Hepatic stellate cell (primary cell): Measurements from ENCODE around the gene THOC6.
A peak's percentile ranks its signal among the peaks of the same experiment; 100 is the strongest.

ENCODE experiments used
- DNase-seq: peaks from one replicate; pipeline ENCODE4 v3.0.0; 2011; ENCODE audit warnings: low spot score

The THOC6 gene

DNA sequence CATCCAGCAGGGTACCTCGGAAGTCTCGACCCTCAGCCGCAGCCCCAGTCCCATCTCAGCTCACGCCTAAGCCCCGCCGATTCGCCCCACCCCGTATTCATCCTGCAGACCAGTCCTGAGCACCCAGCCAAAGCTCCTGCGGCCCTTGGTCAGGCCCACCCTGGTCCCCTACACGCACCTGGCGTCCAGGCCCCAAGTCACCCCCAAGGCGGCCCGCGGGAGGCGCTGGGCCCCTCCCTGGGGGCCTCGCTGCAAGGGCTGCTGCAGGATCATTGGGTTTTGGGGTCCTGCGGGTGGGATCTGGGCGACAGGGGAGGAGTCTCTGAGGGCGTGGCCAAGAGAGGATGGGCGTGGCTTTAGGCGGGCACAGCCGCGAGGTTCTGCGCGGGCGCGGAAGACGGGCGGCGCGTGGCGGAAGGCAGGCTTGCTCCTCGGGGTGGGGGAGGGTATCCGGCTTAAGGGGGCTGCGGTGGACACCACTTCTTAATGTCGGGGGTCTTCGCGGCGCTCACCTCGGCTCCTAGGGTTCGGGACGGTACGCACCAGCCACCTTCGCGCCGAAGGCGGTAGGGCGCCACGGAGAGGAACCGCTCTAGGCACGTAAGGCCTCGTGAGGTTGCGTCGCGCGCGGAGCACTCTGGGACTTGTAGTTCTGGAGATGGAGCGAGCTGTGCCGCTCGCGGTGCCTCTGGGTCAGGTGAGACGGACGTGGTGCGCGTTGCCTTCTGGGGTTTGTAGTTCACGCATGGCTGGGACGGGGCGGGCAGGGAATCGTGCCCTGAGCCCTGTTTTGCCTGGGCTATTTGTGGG lies at the start of gene THOC6, which contains the start of gene HCFC1R1:
Gene THOC6 (plus strand): TSS at position 367 of the 810 bp plus-strand sequence. CDS start 292 bp downstream, at position 659.
Gene HCFC1R1 (minus strand): TSS at position 274 of the 810 bp plus-strand sequence. CDS start 1 bp downstream, at position 273.
- peak; percentile 91 for DNase-seq

DNA sequence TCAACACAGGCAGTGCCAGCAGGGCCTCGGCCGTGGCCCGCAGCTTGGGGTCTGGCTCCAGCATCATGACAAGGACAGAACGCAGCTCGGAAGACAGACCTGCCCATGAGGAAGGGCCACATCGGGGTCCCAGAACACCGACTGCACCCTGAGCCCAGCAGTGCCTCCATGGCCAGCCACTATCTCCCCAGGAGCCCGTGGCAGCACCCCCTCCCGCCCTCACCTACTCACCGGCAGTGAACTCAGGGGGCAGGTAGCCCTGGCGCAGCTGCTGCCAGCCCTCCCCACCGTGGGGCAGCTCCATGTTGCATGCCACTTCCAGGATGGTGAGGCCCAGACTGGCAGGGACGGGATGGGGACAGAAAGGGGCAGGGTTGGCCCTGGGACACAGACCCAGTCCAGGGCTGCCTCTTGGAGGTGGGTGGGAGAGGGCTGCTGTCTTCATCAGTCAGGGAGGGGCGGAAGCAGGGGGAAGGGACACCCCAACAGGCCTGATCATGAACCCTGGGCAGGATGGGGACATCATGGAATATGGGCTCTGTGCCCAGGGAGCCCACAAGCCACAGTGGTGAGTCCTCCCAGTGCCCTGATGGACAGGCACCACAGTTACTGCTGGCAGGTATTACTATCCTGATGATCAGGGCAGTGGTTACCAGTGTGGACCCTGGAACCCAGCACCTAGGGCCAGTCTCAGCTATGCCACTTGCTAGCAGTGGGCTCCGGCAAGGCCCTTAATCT lies 49.3 kb upstream of the THOC6 start:
- no peak for DNase-seq

DNA sequence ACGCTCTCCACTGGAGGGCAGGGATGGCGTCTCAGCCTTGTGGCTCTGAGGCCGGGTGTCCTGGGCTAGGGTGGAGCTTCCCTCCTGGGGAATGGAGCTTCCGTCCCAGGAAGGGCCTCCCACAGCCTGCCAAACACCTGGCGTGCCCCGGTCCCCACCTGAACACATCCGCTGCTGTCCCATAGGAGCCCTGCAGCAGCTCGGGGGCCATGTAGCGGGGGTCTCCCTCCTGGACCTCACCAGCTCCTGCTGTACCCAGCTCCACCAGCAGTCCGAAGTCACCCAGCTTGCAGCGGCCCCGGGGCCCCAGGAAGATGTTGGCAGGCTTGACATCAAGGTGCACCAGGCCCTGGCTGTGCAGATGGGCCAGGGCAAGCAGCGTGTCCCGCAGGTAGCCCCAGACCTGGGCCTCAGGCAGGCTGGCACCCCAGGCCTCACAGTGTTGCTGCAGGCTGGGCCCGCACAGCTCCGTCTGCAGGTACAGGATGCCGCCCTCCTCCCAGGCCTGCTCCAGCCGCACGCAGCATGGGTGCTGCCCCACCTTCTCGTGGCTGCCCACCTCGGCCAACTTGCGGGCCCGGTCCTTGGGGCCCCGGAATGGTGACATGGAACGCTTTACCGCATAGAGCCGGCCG lies 48.6 kb upstream of the THOC6 start:
- DNase-seq = no peak

GRCh38 chr16:2976201-2976600 lies 47.6 kb upstream of the THOC6 start:
- DNase-seq = no peak

DNA sequence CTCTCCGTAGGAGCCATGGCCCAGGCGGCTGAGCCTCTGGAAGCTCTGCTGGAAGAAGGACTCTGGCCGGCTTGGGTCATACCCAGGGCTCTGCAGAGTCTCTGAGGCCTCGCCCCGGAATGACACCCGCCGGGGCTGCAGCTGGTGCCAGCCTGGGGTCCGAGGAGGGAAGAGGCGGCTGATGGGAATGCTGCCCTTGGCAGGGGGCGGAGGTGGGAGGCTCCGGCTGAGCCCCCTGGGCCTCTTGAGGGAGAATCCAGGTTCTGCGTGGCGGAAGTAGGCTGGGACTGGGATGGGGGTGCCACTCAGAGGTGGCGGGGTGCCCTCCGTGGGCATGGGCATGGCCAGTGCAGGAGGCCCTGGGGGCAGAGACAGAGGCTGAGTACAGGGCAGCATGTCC lies 47.2 kb upstream of the THOC6 start:
- no peak for DNase-seq

- no peak for DNase-seq
Observed at GRCh38 chr16:2977440-2977839, 46.4 kb upstream of the THOC6 start.

DNA sequence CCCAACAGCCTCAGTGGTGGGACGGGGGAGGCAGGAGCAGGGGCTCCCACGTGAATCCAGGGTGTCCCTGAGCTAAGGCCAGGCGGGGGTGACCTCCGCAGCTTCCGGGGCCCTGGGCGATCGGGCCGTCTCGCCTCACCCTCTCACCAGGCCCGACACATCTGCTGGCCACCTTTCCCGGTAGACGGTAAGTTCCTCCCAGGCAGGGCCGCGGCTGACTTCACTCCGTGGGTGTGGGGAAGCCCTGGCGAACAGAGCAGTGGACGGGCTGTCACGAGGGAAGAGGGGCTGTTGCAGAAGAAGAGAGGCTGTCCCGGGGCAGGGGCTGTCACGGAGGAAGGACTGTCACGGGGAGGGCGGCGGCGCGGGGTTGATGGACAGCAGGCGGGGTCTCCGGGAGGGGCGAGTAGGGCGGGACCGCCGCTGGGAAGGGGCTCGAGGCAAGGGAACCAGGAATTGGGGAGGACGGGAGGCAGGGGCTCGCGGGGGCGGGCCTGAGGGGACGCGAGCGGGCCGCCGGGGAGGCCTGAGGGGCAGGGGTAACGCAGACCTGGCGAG lies 44.1 kb upstream of the THOC6 start:
- no peak for DNase-seq

GRCh38 chr16:2980227-2981176 lies 43.3 kb upstream of the THOC6 start, which contains the start of gene PKMYT1:
Gene PKMYT1 (minus strand): TSS chr16:2980446. CDS start chr16:2979657, 789 bp downstream.
- peak; percentile 100 for DNase-seq

DNA sequence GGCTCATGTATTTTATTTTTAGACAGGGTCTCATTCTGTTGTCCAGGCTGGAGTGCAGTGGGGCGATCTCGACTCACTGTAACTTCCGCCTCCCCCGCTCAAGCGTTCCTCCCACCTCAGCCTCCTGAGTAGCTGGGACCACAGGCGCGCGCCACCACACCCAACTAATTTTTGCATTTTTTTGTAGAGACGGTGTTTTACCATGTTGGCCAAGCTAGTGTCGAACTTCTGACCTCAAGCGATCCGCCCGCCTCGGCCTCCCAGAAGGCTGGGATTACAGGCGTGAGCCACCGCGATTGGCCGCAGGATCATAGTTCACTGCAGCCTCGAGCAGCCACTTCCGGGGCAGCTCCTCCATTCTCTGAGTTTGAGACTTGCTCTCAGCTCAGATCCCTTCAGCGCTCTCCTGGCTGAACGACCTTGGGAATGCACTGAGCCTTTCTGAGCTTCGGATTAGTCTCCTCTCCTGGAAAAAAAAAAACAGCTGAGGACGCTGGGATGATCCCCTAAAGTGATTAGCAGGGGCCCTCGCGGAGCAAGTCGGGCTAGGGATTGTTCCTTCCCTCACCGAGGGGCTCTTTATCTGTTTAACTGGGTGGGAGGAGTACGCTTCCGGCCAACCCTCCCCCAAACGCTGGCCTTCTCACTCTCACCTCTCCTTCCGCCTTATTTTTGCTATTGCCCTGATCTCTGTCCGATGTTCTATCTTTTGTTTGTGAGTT lies 42.5 kb upstream of the THOC6 start:
- DNase-seq = no peak

DNA sequence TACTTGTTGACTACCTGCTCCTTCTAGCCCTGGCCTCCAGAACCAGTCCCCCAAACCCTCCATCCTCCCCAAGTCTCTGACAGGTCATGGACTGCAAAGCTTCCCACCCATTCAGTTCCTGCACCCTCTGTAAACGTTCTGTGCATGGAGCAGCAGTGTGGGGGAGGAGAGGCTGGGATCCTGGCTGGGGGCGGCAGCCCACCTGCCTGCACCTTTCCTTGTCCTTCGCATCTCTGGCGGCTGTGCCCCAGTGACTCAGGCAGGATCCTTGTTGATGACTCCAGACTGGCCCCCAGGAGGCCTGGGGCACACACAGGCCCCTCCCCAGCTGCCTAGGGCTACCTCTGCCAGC lies 42.0 kb upstream of the THOC6 start:
- DNase-seq = no peak

- DNase-seq = no peak
Observed at GRCh38 chr16:2982402-2982801, 41.4 kb upstream of the THOC6 start.

- DNase-seq = peak; percentile 97
Observed at GRCh38 chr16:2983706-2984136, 40.1 kb upstream of the THOC6 start.

- DNase-seq = no peak
Observed at GRCh38 chr16:2985462-2985861, 38.4 kb upstream of the THOC6 start.

GRCh38 chr16:2985893-2986355 lies 37.9 kb upstream of the THOC6 start:
- DNase-seq = no peak

DNA sequence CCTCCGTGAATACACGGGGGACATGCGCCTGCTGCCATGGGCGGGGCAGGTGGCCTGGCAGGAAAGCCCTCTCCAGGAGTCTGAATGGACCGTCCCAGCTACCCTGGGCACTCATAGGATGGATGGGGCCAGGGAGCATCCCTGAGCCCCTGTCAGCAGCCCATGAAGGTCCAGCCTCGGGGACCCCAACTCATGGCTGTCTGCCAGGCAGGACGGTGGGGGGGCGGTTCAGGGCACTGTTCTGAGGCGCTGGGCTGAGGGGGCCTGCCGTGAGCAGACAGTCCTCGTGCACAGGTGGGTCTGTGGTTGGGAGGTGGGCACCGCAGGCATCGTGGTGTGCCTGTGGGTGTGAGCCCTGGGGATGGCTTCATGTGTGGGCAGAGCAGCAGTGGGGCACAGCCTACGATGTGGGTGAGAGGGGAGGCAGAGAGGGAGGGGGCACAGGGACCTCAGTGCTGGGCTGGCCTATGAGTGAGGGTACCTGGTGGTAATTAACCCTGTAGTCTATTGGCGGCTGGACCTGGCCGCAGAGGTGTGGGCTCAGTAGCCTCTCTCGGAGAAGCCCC lies 37.1 kb upstream of the THOC6 start:
- no peak for DNase-seq

- no peak for DNase-seq
Observed at GRCh38 chr16:2987286-2987685, 36.5 kb upstream of the THOC6 start.

GRCh38 chr16:2987833-2988232 lies 36.0 kb upstream of the THOC6 start:
- no peak for DNase-seq

DNA sequence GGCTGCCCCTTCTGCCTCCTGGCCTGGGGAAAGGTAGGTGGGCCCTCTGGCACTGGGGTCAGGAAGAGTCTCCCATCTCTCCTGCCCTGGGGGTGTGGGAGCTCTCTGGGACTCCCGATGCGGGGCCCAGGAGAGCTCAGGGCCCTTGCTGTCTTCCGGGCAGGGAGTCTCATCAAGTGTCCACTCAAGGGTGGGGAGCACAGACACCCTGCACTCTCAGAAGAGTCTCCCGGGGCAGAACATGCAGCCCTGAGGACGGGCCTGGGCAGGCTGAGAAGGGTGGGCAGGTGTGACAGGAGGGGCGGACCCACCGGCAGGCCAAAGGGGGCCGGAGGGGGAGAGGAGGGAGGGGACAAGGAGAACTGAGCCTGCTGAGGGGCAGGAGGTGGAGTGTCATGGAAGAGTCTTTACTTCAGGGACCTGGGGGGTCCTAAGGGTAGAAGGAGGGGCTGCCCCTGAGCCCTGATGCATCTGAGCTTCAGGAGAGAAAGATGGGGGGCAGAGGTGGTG lies 35.2 kb upstream of the THOC6 start:
- DNase-seq = no peak

DNA sequence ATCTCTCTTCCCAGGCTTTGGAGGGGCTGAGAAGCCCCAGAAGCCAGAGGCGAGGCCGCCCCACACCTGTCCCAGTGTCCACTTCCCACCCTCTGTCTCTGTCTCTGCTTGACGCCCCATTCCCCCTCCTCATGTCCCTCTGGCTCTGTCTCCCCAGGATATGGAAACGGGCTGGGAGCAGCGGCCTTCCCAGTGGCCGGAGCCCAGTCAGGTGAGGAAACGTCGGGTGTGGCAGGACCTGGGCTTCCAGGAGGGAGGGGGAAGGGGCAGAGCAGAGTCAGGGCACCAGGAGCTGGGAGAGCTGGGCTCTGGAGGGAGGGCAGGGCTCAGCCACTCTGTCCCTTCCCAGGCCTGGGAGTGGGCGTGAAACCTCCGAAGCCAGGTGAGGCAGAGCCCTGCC lies 32.9 kb upstream of the THOC6 start:
- DNase-seq = no peak
